ENCODE data around the gene IGFLR1. TPM values are rescaled to one million over a fixed set of nuclear protein-coding genes. Genes with fewer than 3 reads are reported as not detected.

Gene IGFLR1, protein sequence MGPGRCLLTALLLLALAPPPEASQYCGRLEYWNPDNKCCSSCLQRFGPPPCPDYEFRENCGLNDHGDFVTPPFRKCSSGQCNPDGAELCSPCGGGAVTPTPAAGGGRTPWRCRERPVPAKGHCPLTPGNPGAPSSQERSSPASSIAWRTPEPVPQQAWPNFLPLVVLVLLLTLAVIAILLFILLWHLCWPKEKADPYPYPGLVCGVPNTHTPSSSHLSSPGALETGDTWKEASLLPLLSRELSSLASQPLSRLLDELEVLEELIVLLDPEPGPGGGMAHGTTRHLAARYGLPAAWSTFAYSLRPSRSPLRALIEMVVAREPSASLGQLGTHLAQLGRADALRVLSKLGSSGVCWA
- 1 to 10 TPM in 3 of 4 donors, under 1 TPM in 1; 0.87 to 4.8 (median 4.3) TPM for total RNA-seq

DNA sequence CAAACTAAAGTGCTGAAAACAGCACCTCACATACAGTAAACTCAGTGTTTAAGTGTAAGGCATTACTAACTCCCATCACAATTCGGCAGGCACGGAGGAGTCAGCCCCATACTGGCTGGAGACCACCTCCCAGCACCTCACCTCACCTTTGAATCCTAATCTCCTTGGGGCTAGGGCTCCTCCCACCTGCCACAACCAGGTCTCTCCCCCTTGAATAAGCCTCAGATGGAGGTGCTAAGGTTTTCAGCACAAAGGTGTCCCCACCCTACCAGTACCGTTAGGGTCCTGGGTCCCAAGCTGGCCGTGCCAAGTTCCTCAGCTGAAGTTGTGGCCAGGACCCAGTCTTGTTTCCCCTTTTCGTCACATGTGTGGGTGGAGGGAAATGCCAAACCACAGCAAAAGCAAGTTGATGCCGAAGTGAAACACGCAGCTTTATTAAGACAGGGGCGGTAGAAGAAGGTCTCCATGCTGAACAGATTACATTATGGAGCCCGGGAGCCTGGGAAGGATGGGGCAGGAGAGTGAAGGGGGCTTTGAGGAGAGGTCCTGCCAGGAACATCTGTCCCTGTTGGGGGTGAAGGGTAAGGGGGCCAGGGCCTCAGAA, at the start of gene IGFLR1:
Gene IGFLR1, minus strand, starts transcription at position 332 of the 604 bp plus-strand sequence. CDS start 1,272 bp downstream, outside the sequence.
- intact Hi-C loops (cut with DNase I), result no loop called here
- no peak for DNase-seq
- H3K4me3 ChIP-seq, result peak within 1 kb of the TSS in 3 of 4 donors; percentile 59 to 74 (median 60)
- H3K27me3 ChIP-seq, result no peaks in the 10 kb centered on the region
- peak within 1 kb of the TSS; percentile 69 to 92 (median 82) for H3K27ac ChIP-seq
- 63 to 73% methylated on average over 4 of the region's 9 CpGs for WGBS, 2 donors
- peaks cover 20 to 70% (median 34%) of the 10 kb centered on the region in 3 donors for H3K4me1 ChIP-seq
- TF ChIP-seq POLR2A (IDR thresholded peaks at IDR 0.05), result peak in 1 of 4 donors; percentile 54
- TF ChIP-seq, protein P1, sequence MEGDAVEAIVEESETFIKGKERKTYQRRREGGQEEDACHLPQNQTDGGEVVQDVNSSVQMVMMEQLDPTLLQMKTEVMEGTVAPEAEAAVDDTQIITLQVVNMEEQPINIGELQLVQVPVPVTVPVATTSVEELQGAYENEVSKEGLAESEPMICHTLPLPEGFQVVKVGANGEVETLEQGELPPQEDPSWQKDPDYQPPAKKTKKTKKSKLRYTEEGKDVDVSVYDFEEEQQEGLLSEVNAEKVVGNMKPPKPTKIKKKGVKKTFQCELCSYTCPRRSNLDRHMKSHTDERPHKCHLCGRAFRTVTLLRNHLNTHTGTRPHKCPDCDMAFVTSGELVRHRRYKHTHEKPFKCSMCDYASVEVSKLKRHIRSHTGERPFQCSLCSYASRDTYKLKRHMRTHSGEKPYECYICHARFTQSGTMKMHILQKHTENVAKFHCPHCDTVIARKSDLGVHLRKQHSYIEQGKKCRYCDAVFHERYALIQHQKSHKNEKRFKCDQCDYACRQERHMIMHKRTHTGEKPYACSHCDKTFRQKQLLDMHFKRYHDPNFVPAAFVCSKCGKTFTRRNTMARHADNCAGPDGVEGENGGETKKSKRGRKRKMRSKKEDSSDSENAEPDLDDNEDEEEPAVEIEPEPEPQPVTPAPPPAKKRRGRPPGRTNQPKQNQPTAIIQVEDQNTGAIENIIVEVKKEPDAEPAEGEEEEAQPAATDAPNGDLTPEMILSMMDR (IDR thresholded peaks at IDR 0.05), result no peak
- peaks cover 7 to 39% (median 16%) of the 10 kb centered on the region in 3 donors for H3K36me3 ChIP-seq
- no peaks in the 10 kb centered on the region for H3K9me3 ChIP-seq

DNA sequence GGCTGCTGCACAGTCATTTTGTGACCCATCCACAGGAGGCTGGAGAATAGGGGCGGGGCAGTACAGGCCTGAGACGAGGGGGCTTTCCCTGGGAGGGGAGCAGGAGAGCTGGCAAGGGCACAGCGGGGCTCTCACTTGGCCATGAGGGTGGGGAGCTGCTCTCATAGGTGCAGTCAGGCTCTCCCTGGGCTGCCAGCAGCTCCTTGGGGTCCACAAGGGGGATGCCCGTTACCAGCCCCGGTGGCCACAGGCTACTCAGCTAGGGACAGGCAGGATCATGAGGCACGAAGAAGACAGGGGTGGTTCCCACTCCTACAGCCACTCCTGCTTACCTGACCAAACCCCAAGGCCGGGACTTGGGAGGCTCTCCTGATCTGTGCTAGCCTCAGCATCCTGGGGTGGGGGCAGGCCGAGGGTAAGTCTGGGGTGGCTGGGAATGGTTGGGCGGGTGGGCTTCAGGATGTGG, 49.6 kb upstream of the IGFLR1 start:
- no peak for DNase-seq
- H3K27ac ChIP-seq, result no peak overlapping the region
- H3K27me3 ChIP-seq, result peaks cover 0 to 32% (median 1%) of the 10 kb centered on the region in 4 donors
- no peak overlapping the region for H3K4me3 ChIP-seq
- peaks cover 0 to 8% (median 0%) of the 10 kb centered on the region in 3 donors for H3K36me3 ChIP-seq
- H3K9me3 ChIP-seq, result no peaks in the 10 kb centered on the region
- no CpG with 5 or more reads among the region's 9 CpGs for WGBS, 2 donors
- intact Hi-C loops (cut with DNase I), result no loop called here
- no peak for TF ChIP-seq POLR2A (IDR thresholded peaks at IDR 0.05)
- TF ChIP-seq, protein P1 (IDR thresholded peaks at IDR 0.05), result no peak
- H3K4me1 ChIP-seq, result no peaks in the 10 kb centered on the region

DNA sequence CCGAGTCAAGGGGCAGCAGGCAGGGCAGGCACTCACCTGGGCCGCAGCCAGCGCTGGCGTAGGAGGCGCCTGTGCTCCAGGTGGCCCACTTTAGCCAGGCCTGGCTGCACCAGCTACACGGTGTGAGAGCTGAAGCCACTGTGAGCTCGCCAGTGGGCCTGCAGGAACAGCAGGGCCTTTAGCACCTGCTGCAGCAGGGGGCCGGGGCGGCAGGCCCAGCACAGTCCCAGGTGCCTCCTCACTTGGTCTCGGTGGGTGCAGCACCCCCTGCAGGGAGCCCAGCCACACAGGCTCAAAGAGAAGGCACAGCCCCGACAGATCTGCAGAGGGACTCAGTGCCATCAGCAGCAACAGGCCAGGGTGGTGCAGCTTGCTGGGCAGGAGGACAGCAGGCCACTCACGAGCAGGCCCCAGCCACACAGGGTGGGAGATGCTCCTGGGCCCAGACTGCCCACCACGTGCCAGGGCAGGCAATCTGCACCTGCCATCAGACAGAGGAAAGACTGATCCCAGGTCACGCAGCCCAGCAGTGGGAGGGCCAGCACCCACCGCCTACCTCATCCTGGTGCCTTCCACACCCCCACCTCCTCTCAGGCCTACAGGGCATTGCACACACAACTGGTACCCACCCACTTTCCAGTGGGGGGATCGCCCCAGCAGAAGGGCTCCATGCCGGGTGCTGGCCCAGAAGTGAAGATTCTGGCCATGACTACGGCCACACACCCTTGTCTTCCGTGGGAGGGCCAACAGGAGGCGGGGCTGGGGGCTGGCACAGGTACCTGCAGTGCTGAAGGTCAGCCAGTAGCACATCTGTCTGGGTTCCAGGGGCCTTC, 48.9 kb upstream of the IGFLR1 start:
- no peak for DNase-seq
- intact Hi-C loops (cut with DNase I), result no loop called here
- Histone ChIP-seq H3K36me3 (peaks cover 0 to 9% (median 0%) of the 10 kb centered on the region in 3 donors), H3K4me1 (no peaks in the 10 kb centered on the region), H3K9me3 (no peaks in the 10 kb centered on the region), H3K4me3 (no peak overlapping the region), H3K27me3 (peaks cover 0 to 26% (median 0%) of the 10 kb centered on the region in 4 donors), H3K27ac (no peak overlapping the region)
- TF ChIP-seq, protein P1 (IDR thresholded peaks at IDR 0.05), result no peak
- TF ChIP-seq POLR2A (IDR thresholded peaks at IDR 0.05), result no peak
- WGBS, 2 donors, result 0% methylated on average over 1 of the region's 20 CpGs; no CpG with 5 or more reads in 1 of the 2 donors

DNA sequence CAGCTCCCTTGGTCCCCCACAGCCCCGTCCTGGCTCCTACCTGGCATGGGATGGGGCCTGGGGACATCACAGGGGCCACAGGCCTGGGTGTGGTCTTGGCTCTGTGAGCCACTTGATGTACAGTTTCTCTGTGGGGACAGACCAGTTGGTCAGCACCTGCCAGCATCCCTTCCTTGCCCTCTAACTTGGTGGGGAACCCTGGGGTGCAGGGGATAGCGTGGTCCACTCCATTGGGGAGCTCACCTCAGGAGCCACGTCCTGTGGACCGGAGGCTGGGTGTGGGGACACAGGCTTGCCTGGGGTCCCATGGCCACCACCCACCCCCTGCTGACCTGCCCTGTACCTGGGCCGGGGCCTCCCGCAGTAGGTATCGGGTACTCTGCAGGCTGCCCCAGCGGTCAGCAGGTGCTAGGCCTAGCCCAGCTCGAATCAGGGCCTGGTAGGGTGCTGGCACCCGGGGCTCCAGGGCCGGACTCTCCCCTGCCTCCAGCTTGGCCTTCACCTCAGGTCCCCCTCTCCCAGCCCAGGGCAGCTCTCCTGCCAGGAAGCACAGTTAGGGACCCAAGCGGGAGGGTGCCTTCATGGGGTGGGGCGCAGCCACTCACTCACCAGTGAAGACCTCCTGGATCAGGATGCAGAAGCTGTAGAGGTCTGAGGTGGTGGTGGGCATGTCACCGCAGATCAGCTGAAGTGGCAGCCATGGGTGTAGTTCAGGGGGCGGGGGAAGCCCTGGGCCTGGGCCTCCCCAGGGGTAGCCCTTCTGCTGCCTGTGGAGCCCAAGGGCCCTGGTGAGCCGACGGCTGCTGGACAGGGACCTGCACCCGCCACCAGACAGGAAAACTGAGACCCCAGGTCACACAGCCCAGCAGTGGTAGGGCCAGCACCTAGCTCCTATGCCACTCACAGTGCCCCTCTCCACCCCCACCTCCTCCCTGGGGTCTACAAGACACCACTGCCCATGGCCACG, 48.0 kb upstream of the IGFLR1 start:
- 50% methylated on average over 2 of the region's 19 CpGs; no CpG with 5 or more reads in 1 of the 2 donors for WGBS, 2 donors
- Histone ChIP-seq H3K36me3 (peaks cover 0 to 10% (median 0%) of the 10 kb centered on the region in 3 donors), H3K9me3 (no peaks in the 10 kb centered on the region), H3K27ac (no peak overlapping the region), H3K4me3 (no peak overlapping the region), H3K27me3 (peaks cover 0 to 16% (median 0%) of the 10 kb centered on the region in 4 donors), H3K4me1 (no peaks in the 10 kb centered on the region)
- intact Hi-C loops (cut with DNase I), result no loop called here
- TF ChIP-seq, protein P1 (IDR thresholded peaks at IDR 0.05), result no peak
- TF ChIP-seq POLR2A (IDR thresholded peaks at IDR 0.05), result no peak
- no peak for DNase-seq

Data from esophagus squamous epithelium (tissue), 5 donors.